NCI-H2227 (cell line): ENCODE data around the gene KXD1.
"Not testable (repeated sequence)": the region's sequence is repeated elsewhere in the genome, so short reads cannot be mapped to it uniquely, and the experiment has no call there.

Experiments
- DNase-seq: peaks from one replicate; lab custom pipeline; 2025; ENCODE audit not compliant: unreplicated experiment; lab: John Stamatoyannopoulos, UW

Gene KXD1

GRCh38 chr19:18599485-18599884 is 41.8 kb downstream of the KXD1 start:
- no peak for DNase-seq

DNA sequence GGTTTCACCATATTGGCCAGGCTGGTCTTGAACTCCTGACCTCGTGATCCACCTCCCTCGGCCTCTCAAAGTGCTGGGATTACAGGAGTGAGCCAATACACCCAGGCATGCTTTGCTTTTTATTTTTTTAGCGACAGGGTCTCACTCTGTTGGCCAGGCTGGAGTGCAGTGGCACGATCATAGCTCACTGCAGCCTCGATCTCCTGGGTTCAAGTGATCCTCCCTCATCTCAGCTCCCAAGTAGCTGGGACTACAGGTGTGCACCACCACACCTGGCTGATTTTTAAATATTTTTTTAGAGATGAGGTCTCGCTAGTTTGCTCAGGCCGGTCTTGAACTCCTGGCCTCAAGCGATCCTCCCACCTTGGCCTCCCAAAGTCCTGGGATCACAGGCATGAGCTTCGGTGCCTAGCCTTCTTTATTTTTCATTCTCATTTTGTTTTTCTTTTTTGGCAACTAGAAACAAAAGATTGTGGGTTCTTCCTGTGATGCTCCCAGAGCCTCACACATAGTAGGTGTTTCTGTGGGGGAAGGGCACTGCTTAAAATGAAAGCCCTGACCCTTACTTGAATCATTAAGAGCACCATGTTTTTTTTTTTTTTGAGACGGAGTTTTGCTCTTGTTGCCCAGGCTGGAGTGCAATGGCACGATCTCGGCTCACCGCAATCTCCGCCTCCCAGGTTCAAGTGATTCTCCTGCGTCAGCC is 43.2 kb downstream of the KXD1 start:
- not testable (repeated sequence) for DNase-seq

- DNase-seq = no peak
These were observed 44.2 kb downstream of the KXD1 start for GRCh38 chr19:18601875-18602274.

GRCh38 chr19:18603255-18603957 is 45.7 kb downstream of the KXD1 start:
- no peak for DNase-seq

- DNase-seq = no peak
These were observed 46.5 kb downstream of the KXD1 start for GRCh38 chr19:18603958-18604819.

DNA sequence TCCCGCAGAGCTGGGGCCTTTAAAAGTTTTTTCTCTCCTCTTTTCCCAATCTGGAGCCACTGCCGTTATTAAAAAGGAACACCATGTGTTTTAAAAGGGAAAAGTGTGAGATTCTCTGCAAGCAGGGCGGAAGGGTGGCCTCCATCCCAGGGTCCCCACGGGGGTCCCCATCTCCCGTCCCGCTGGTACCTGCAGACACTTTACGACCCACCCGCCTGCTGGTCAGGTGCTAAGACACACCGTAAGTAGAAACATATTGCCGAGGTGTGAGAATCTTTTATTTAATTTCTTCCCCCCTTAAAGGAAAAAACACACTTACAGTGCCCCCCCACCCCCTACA is 47.1 kb downstream of the KXD1 start:
- no peak for DNase-seq

DNA sequence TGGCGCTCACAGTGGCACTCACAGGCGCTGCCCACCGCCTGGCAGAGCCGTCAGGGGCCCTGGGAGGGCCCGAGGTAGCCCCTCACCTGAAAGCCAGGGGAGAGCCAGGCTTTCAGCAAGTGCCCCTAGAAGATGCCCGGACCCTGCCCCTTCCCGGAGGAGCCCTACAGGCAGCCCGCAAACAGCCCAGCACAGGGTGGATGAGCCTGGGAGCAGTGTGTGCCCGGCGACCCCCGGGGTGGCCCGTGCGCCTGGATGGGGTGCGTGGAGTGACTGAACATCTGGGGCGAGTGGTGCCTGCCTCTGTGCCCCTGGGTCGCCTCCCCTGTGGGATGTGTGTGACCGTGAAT is 47.5 kb downstream of the KXD1 start:
- DNase-seq = no peak

DNA sequence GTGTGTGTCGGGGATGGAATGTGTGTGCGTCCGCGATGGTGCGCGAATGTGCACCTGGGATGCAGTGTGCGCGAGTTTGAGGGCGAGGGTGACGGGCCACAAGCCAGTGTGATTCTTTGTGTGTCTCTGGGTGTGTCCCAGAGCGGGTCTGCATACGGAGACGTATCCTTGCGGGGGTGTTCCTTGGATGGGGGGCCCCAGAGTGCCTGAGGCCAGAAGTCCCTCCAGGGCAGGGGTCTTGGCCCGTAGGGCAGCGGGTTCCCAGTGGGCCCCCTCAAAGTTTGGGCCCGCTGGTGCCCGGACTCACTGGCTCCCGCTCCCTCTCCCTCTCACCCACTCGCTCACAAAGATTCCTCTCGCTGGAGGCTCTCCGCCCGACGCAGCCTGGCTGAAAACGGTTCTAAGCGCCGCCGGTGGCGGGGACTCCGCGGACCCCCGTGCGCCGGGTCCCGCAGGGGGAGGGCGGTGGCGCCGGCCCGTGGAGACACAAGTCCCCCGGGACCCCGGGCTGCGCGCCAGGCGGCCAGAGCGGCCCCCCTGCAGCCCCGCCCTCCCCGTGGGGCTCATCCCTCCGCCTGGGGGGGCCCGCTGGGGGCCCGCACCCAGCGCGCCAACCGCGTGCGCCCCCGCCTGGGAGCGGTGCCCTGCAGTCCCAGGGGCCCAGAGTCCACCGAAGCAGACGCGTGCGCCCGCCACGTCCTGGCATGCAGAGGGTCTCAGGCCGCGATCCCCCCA is 48.0 kb downstream of the KXD1 start:
- no peak for DNase-seq

- DNase-seq = no peak
These were observed 48.9 kb downstream of the KXD1 start, which contains the start of gene CRLF1 for GRCh38 chr19:18606281-18607225. CRLF1 (minus strand) TSS chr19:18606799; CDS start chr19:18606656, 143 bp downstream.

DNA sequence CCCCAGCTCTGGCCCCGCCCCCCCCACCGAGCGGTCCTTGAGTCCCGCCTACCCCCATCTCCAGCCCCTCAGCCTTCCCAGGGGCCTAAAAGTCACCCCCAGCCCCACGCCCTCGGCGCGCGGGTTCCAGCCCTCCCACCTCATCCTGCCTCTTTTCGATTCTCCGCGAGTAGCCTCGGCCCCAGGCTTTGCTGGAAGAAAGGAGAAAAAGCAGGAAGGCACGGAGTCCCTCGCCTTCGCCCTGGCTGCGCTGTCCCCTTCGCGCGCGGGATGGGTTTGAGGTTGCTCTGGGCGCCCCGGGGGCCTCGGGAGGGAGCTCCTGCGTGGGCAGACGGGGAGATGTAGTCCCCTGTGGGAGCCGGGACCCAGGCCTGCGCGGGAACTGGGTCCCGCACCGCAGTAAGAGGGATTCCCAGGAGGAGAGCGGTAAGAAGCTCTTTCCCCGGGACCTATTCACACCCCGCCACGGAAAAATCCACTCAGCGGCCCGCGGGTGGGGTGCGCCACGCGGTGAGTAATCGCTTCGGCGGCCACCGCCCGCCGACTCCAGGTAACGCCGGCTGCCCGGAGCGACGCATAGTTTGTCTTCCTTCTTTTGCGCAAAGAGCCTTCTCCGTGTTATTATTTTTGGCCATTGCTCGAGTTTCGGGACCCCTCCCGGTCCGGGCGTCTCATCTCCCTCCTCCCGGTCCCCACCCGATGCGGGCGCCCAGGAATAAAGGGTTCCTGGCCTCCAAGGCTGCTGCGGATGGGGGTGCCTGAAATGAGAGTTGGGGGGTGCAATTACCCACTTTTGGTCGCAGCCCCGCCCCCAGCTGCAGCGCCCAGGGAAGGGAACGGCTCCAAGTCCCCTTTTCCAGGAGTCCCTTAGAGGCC is 49.8 kb downstream of the KXD1 start:
- peak; percentile 11 for DNase-seq

DNA sequence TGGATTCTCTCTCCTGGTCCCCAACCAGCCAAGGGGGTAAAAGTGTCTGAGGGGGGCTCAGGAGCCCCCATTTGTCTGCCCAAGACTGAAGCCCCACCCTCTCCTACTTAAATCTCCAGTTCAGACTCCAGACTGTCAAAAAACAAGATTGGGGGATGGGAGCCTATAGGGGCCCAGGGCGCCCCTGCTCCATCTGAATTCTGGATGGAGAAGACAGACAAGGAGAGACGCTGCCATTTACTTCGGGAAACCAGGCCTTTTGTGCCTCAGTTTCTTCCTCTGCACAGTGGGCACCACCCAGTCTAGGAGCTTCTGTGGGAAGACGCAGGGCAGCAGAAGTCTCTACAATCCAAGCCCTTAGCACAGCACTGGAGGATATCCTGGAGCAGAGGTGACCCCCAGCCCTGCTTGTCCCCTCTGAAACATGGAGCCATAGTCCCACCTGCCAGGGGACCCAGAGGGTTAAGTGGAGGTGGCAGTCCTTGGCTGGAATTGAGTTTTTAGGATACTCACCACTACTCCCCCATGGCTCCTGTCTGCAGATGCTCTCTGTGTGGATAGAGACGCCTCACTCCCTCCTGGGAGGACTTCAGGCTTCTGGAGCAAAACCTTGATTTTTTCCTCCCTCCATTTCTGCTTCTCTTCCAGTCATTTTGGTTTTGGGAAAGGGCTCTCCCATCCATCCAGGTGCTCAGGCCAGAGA is 50.6 kb downstream of the KXD1 start:
- DNase-seq = no peak

GRCh38 chr19:18608805-18609716 is 51.4 kb downstream of the KXD1 start:
- no peak for DNase-seq

DNA sequence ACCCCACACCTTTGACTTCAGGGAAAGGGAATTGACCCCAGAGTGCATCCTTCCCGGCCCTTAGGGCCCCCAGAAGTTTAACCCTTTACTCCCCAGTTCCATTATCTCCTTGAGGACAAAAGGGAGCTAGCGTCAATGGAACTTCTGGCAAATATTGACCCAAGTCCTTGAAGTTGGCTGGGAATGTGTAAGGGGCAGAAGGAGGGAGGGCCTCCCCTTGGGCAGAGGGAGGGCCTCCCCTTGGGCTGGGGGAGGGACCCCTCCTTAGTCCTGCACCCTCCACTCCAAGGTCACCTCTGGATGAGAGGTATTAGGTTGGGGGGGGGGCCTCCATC is 52.0 kb downstream of the KXD1 start:
- DNase-seq = no peak

DNA sequence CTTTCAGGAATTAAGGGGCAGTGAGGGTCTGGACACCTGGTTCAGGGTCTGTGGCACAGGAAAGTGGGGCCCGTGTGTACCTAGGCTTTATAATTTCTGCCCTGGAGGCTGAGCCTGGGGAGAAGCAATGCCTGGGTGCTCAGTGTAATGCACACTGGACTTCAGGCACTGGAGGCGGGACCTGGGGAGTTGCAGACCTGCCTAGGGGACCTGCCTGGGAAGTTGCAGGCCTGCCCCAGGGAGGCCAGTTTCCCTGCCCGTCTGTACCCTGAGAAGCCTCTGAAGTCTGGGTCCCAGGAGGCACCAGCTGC is 52.5 kb downstream of the KXD1 start:
- DNase-seq = no peak

DNA sequence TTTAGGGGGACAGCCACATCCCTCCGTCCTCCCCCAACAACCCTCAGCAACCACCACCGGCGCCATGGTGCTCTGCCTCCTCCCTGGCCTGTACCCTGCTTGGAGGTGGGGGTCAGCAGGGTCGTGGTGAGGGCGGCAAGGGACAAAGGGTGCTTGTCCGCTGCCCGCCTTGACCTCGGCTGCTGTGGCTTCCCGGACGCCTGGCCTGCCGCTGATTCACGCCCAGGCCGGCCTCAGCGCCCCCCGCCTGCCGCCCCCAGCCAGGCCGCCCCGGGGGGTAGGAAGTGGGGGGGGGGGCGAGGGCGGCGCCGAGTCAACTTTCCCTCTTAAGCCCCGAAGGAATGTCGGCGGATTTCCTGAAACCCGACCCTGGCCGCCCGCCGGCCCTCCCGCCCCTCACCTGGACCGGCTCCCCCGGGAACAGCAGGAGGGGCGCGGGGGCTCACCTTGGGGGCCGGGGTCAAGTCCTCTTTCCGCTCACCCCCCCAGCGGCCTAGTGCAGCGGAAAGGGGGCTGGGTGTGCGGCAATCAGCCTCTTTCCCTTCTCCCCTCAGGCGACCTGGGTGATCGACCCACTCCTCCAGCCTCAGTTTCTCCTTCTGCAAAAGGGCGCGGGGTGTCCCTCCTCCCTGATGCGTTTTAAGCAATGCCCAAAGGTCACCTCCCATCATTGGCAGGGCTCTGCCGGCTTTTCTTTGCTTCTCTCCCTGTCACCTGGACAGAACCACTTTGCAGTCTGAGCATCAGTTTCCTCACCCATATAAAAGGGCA is 53.1 kb downstream of the KXD1 start:
- no peak for DNase-seq

GRCh38 chr19:18611327-18612050 is 53.8 kb downstream of the KXD1 start:
- peak; percentile 23 for DNase-seq
